NOMO-1 treated with dmso at 0.1 percent for 144 hours (cell line): Measurements from ENCODE around the gene PCBP4.
"Not testable (repeated sequence)": the region's sequence is repeated elsewhere in the genome, so short reads cannot be mapped to it uniquely, and the experiment has no call there.

Source experiments
- DNase-seq: peaks from one replicate; lab custom pipeline; 2025; ENCODE audit not compliant: unreplicated experiment; lab: John Stamatoyannopoulos, UW

PCBP4 gene

GRCh38 chr3:51995346-51996163, 28.3 kb upstream of the PCBP4 start, which contains the start of gene RPL29:
Gene RPL29, minus strand, starts transcription at chr3:51995895. Its CDS starts 434 bp downstream, at chr3:51995461.
- DNase-seq, result peak; percentile 98

- DNase-seq, result no peak
These were observed 27.3 kb upstream of the PCBP4 start for GRCh38 chr3:51994530-51994929.

GRCh38 chr3:51993657-51994056, 26.4 kb upstream of the PCBP4 start:
- DNase-seq, result not testable (repeated sequence)

- no peak for DNase-seq
These were observed 24.9 kb upstream of the PCBP4 start for GRCh38 chr3:51992017-51992682.

GRCh38 chr3:51990501-51990971, 23.3 kb upstream of the PCBP4 start:
- DNase-seq, result not testable (repeated sequence)

- no peak for DNase-seq
These were observed 21.3 kb upstream of the PCBP4 start for GRCh38 chr3:51988286-51989146.

GRCh38 chr3:51987568-51987967, 20.3 kb upstream of the PCBP4 start:
- no peak for DNase-seq

GRCh38 chr3:51986010-51986947, 19.0 kb upstream of the PCBP4 start:
- no peak for DNase-seq

- no peak for DNase-seq
These were observed 17.8 kb upstream of the PCBP4 start for GRCh38 chr3:51985063-51985462.

- no peak for DNase-seq
These were observed 17.0 kb upstream of the PCBP4 start for GRCh38 chr3:51984269-51984647.

GRCh38 chr3:51983578-51984268, 16.5 kb upstream of the PCBP4 start:
- DNase-seq, result no peak

- peak; percentile 81 for DNase-seq
These were observed 15.8 kb upstream of the PCBP4 start, which contains the start of gene ACY1 for GRCh38 chr3:51982838-51983577. Gene ACY1, plus strand, starts transcription at chr3:51983535. Its CDS starts 530 bp downstream, at chr3:51984065.

GRCh38 chr3:51982352-51982837, 15.1 kb upstream of the PCBP4 start:
- peak; percentile 61 for DNase-seq

- DNase-seq, result no peak
These were observed 13.0 kb upstream of the PCBP4 start for GRCh38 chr3:51980253-51980652.

GRCh38 chr3:51978143-51978502, 10.9 kb upstream of the PCBP4 start:
- DNase-seq, result no peak

GRCh38 chr3:51977446-51978142, 10.3 kb upstream of the PCBP4 start:
- DNase-seq, result no peak

GRCh38 chr3:51975852-51976549, 8.7 kb upstream of the PCBP4 start:
- no peak for DNase-seq
